PFSK-1 (cell line): Measurements from ENCODE around the gene PARD3B.

Source experiments
- FOXP2 ChIP-seq: optimal IDR thresholded peaks from 2 replicates; pipeline ENCODE3; 2011; ENCODE audit warnings: borderline replicate concordance, control low read depth, inconsistent platforms; ENCODE audit not compliant: insufficient read depth; ENCODE audit errors: extremely low read length, extremely low read depth
- POLR2AphosphoS5 ChIP-seq: IDR thresholded peaks from 2 replicates; pipeline ENCODE4 v1.6.1; 2012; ENCODE audit warnings: low read depth, mild to moderate bottlenecking, control low read depth, low read length, moderate library complexity
- REST ChIP-seq, 2 experiments: IDR thresholded peaks; 2 replicates each; pipeline versions ENCODE4 v1.6.1 to v1.8.0; 2011 to 2012; ENCODE audit warnings: low read depth in 2 of 2, low read length in 2 of 2, control low read depth in 1 of 2, inconsistent platforms in 1 of 2, mild to moderate bottlenecking in 1 of 2, moderate library complexity in 1 of 2; ENCODE audit not compliant: insufficient read depth in 1 of 2
- SIN3A ChIP-seq: IDR thresholded peaks from 2 replicates; pipeline ENCODE4 v1.6.1; 2012; ENCODE audit warnings: mild to moderate bottlenecking, low read length, moderate library complexity, borderline replicate concordance; ENCODE audit not compliant: insufficient read depth
- TAF1 ChIP-seq: IDR thresholded peaks from 2 replicates; pipeline ENCODE4 v1.6.1; 2012; ENCODE audit warnings: low read length, control low read depth, borderline replicate concordance; ENCODE audit not compliant: insufficient read depth

PARD3B gene

DNA sequence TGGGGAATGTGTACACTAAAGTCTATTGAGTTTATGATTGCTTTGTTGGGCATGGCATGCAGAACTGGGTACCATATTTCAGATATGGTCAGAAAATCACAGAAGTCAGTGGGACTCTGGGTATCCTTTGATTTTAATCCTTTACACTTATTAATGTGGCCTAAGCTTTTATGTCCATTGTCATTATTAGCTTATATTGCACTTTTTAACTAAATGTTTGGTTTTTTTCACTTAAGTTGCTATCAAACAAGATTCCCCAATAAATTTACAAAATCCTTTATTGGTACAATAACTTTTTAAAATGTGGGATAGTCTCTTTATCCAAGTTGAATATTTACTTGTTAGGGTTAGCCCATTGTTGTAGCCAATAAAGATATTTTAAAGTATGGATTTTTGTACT lies 902.9 kb downstream of the PARD3B start:
- TF ChIP-seq REST (IDR thresholded peaks at IDR 0.05; ENCODE audit: insufficient read depth in 1 of 2, low read depth in 2 of 2, low read length in 2 of 2) (no peak), POLR2AphosphoS5 (no peak), FOXP2 (no peak), SIN3A (no peak), TAF1 (no peak)

DNA sequence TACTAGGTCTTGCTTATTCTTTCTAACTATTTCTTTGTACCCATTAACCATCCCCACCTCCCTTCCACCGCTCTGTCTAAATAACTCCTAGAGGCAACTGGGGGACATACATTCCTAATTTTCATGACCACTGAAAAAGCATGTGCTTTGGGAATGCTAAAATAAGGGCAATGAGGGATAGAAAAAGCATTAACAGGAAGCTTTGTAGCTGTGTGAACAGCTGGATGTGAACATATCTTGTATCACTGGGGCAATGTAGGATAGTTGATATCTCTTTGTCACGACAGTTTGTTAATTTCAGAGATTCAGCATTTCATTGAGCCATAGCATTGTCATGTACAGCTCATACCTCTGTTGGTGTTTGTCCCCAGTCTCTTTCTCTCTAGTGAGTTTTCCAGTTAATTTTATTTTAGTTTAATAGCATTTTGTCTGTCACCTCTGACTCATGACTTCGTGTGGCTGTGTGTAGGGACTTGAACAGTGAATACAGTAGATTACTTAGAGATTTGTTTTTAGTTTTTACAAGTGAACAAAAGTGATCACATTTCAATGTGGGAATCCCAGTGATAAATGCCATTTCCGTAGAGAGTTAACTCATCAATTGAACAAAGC lies 906.7 kb downstream of the PARD3B start:
- TF ChIP-seq SIN3A (no peak), FOXP2 (no peak), TAF1 (no peak), POLR2AphosphoS5 (no peak), REST (IDR thresholded peaks at IDR 0.05; ENCODE audit: insufficient read depth in 1 of 2, low read depth in 2 of 2, low read length in 2 of 2) (no peak)

GRCh38 chr2:205453202-205453601 lies 907.9 kb downstream of the PARD3B start:
- TF ChIP-seq TAF1 (no peak), SIN3A (no peak), FOXP2 (no peak), POLR2AphosphoS5 (no peak), REST (IDR thresholded peaks at IDR 0.05; ENCODE audit: insufficient read depth in 1 of 2, low read depth in 2 of 2, low read length in 2 of 2) (no peak)

- no peak for TF ChIP-seq SIN3A
Measured at GRCh38 chr2:205456682-205457081, 911.4 kb downstream of the PARD3B start.

DNA sequence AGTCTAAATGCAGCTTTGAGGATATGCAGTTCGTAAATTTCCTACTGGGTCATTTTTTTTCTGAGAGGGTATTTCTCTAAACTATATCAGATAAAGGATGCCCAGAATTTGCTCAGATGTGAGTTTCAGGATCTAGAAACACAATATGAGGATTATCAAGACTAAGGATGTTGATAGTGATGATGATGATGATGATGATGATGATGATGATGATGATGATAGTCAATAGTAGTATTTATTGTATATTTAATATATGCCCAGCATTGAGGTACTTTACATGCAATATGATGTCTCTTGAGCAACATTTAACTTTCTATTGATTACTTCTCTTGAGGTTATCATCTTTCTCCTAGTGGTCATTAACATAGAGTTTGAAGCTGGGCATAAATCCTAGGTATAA lies 914.9 kb downstream of the PARD3B start:
- no peak for TF ChIP-seq TAF1
- TF ChIP-seq POLR2AphosphoS5 = no peak
- no peak for TF ChIP-seq REST (IDR thresholded peaks at IDR 0.05; ENCODE audit: insufficient read depth in 1 of 2, low read depth in 2 of 2, low read length in 2 of 2)
- TF ChIP-seq FOXP2 = no peak
- no peak for TF ChIP-seq SIN3A
